GM18499 (cell line): ENCODE data around the gene TMEM143.
"Not testable (repeated sequence)": the region's sequence is repeated elsewhere in the genome, so short reads cannot be mapped to it uniquely, and the experiment has no call there.

ENCODE experiments used
- ATAC-seq: cut with Tn5 transposase; IDR thresholded peaks from one replicate; pipeline ENCODE4 v1.9.1; 2021; ENCODE audit warnings: moderate number of reproducible peaks; ENCODE audit not compliant: insufficient read depth, unreplicated experiment

The TMEM143 gene

GRCh38 chr19:48391100-48392005 lies 27.6 kb upstream of the TMEM143 start, which contains the start of gene KDELR1:
TSS of gene KDELR1 (minus strand) at chr19:48391551. CDS start at chr19:48391358, 193 bp downstream.
- no peak for ATAC-seq

- ATAC-seq: no peak
Measured at GRCh38 chr19:48390188-48391099, 26.7 kb upstream of the TMEM143 start.

GRCh38 chr19:48386981-48387380 lies 23.2 kb upstream of the TMEM143 start:
- ATAC-seq: no peak

GRCh38 chr19:48385461-48386087 lies 21.8 kb upstream of the TMEM143 start:
- ATAC-seq: no peak

- no peak for ATAC-seq
Measured at GRCh38 chr19:48382286-48382685, 18.5 kb upstream of the TMEM143 start.

GRCh38 chr19:48381178-48381950 lies 17.6 kb upstream of the TMEM143 start:
- no peak for ATAC-seq

- ATAC-seq: no peak
Measured at GRCh38 chr19:48379058-48379457, 15.3 kb upstream of the TMEM143 start.

- ATAC-seq: no peak
Measured at GRCh38 chr19:48378194-48378570, 14.4 kb upstream of the TMEM143 start.

GRCh38 chr19:48373567-48373966 lies 9.8 kb upstream of the TMEM143 start:
- ATAC-seq: no peak

GRCh38 chr19:48372904-48373303 lies 9.2 kb upstream of the TMEM143 start:
- ATAC-seq: no peak

GRCh38 chr19:48371771-48372170 lies 8.0 kb upstream of the TMEM143 start:
- ATAC-seq: not testable (repeated sequence)

GRCh38 chr19:48371367-48371766 lies 7.6 kb upstream of the TMEM143 start:
- ATAC-seq: no peak

GRCh38 chr19:48370955-48371354 lies 7.2 kb upstream of the TMEM143 start:
- no peak for ATAC-seq

- no peak for ATAC-seq
Measured at GRCh38 chr19:48368936-48369335, 5.2 kb upstream of the TMEM143 start.

GRCh38 chr19:48367855-48368254 lies 4.1 kb upstream of the TMEM143 start:
- ATAC-seq: no peak

- ATAC-seq: no peak
Measured at GRCh38 chr19:48365602-48366001, 1.9 kb upstream of the TMEM143 start.

- no peak for ATAC-seq
Measured at GRCh38 chr19:48364598-48365348, 1.0 kb upstream of the TMEM143 start.

- ATAC-seq: no peak
Measured at GRCh38 chr19:48363500-48363809, 285 bp downstream of the TMEM143 start.
